ENCODE measurements around the gene CDC20.

Gene CDC20

GRCh38 chr1:43329995-43330751 lies 28.6 kb upstream of the CDC20 start:
- no peak for DNase-seq

- DNase-seq = no peak
Measured at GRCh38 chr1:43331688-43332087, 27.1 kb upstream of the CDC20 start.

- no peak for DNase-seq
Measured at GRCh38 chr1:43334453-43335205, 24.2 kb upstream of the CDC20 start.

- DNase-seq = no peak
Measured at GRCh38 chr1:43337588-43337987, 21.2 kb upstream of the CDC20 start, which contains the start of gene MPL. TSS of gene MPL (plus strand) at chr1:43337818. CDS start at chr1:43337849, 31 bp downstream.

DNA sequence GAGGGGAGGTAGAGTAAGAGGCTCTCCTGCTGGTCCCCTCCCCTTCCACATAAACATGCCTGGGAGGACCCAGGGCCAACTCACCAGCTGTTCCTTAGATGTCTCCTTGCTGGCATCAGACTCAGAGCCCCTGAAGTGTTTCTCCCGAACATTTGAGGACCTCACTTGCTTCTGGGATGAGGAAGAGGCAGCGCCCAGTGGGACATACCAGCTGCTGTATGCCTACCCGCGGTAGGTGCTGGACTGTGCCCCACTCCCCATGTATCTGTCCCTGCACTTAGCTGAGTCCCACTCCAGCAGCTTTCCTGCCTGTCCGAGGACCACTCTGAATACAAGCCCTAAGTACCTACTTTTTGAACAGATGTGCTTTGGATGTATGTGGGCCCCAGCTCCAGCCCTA lies 20.8 kb upstream of the CDC20 start:
- DNase-seq = no peak

DNA sequence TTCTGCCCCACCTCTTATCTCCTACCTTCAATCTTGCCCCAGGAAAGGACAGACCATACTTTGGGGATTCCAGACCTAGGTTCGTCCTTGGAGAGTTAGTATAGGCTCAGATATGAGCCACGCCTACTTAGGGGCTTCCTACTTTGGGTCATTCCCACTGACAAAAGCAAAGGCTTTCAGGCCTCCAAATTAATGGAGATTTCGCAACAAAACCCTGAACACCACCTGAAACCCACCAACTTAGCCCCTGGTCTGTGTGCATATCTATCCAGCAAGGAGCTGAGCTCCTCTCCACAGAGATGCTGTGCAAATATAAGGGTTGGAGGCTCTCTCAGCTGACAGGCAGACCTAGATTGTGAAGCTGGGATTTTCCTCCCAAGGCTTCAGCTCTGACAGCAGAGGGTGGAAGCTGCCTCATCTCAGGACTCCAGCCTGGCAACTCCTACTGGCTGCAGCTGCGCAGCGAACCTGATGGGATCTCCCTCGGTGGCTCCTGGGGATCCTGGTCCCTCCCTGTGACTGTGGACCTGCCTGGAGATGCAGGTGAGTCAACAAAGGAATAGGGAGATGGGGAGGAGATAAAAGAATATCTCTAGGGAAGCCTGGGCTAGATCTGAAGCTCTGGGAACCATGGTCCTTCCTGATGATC lies 19.1 kb upstream of the CDC20 start:
- no peak for DNase-seq

GRCh38 chr1:43340559-43340958 lies 18.2 kb upstream of the CDC20 start:
- DNase-seq = no peak

DNA sequence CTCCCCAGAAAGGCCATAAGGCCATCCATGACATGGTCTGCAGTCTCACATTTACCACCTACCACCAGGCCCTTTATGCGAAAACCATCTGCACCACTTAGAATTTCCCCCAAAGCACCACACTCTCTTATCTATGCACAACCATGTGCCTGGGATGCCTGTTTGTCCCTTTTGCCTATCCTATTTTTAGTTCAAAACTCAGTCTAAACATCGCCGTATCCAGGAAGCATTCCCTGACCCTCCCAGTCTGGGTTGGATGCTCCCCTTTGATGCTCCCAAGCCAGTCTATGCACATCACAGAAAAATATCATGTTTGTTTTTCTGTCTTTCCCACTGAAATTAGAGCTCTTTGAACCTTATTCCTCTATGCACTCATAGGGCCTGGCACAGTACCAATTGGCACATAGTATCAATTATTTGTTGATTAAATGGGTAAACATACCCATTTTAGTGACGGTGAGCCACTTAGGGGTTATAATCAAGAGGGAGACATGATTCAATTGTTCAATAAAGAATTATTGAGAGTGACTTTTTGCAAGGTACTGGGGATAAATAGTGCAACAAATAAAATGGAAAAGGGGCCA lies 14.4 kb upstream of the CDC20 start:
- DNase-seq = no peak

DNA sequence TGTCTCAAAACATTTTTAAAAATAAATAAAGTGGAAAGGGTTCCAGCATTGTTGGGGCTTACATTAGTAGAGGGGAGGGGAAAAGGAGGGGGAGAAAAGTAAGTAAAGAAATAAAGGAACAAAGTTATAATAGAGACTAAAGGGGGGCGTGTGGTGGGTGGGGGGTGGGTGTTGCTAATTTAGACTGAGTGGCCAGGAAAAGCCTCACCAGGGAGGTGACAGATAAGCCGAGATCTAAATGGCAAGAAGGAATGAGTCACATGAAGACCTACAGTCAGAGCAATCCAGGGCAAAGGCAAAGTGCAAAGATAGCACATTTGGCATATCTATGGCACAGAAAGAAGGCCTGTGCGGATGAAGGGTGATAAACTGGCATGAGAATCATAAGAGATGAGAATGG lies 13.7 kb upstream of the CDC20 start:
- DNase-seq = no peak

GRCh38 chr1:43346636-43347035 lies 12.1 kb upstream of the CDC20 start:
- no peak for DNase-seq

DNA sequence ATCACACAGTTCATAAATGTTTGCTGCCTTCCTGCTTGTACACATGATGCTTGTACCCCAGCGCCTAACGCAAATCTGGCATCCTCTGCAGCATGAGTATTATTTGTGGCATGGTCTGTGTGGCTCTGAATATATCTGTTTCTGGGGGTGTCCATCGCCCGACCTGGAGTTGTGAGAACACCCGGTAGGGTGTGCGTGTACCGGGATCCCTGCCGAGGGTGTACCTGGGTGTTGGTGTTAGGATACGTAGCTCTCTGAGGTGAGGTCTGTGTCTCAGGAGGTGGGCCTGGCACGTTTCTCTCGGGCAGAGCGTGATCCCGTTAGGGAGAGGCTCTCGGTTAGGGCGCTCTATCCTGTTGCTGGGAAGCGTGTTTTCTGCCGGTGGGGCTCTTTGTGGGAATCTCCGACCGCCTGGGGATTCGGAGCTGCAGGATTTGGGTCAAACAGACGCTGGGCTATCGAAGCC lies 10.4 kb upstream of the CDC20 start:
- no peak for DNase-seq

DNA sequence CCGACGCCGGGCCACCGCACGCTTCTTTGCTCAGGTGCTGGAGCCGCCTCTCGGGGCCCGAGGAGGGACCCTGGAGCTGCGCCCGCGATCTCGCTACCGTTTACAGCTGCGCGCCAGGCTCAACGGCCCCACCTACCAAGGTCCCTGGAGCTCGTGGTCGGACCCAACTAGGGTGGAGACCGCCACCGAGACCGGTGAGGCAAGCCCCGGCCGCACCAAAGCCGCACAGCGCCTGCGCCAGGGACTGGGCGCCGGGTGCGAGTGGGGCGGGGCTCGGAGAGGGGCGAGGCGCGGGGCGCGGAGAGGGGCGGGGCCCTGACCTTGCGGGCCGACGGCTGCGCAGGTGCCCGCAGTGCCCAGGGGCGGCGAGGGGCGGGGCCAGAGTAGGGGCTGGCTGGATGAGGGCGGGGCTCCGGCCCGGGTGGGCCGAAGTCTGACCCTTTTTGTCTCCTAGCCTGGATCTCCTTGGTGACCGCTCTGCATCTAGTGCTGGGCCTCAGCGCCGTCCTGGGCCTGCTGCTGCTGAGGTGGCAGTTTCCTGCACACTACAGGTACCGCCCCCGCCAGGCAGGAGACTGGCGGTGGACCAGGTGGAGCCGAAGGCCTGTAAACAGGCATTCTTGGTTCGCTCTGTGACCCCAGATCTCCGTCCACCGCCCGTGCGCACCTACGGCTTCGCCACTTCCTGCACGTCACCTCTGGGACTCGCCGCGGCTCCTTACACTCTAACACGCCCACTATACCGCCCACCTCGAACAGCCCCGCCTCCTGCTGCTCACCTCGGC lies 9.8 kb upstream of the CDC20 start:
- peak; percentile 42 for DNase-seq

GRCh38 chr1:43349594-43350306 lies 9.0 kb upstream of the CDC20 start:
- no peak for DNase-seq

- no peak for DNase-seq
Measured at GRCh38 chr1:43350976-43351375, 7.8 kb upstream of the CDC20 start.

GRCh38 chr1:43351421-43352350 lies 7.1 kb upstream of the CDC20 start:
- DNase-seq = no peak

DNA sequence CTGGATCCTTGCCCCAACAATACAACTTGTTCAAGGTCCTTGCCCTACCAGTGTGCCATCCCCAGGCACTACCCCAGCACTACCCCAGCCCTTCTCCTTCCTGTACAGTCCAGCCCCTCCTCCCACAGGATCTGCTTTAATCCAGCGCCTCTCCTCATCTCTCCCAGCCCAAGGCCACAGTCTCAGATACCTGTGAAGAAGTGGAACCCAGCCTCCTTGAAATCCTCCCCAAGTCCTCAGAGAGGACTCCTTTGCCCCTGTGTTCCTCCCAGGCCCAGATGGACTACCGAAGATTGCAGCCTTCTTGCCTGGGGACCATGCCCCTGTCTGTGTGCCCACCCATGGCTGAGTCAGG lies 6.5 kb upstream of the CDC20 start:
- DNase-seq = no peak

GRCh38 chr1:43352881-43353280 lies 5.9 kb upstream of the CDC20 start:
- no peak for DNase-seq

DNA sequence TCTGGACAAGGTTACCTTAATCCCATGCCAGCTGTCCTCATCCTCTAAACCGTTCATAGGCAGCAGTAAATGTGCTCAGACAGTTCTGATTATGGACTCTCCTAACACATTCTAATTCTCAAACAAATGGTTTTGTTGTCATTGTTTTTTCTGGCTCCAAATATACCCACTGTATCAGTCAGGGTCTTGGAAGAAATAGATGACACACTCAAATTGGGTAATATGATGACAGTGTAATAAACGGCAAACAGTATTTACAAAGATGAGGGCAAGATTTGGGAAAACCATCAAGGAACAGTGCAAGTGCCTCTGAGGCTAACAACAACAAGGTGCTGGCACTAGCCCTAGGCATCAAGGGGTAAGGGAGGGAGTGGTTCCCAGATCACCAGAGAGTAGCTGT lies 4.3 kb upstream of the CDC20 start:
- DNase-seq = no peak

GRCh38 chr1:43354936-43355335 lies 3.8 kb upstream of the CDC20 start:
- no peak for DNase-seq

DNA sequence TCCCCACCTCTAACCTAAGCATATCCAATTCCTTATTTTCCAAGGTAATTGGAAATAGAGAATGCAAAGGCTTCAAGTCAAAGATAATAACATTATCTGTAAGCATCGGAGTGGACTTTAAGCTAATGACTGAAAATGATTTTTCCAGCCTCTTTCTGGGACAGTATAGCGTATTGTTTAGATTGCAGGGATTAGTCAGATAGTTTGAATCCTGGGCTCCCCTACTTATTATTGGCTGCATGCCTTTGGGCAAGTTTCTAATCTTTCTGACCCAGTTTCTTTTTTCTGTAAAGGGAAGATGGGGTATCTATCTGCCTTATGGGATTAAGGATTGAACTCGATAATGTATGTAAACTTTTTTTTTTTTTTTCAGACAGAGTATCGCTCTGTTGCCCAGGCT lies 1.5 kb upstream of the CDC20 start:
- DNase-seq = no peak
